Stimulated activated CD8-positive, alpha-beta memory T cell treated with anti-CD3 and anti-CD28 coated beads, Interleukin-2, amount 100 ng/mL, for 1 hour (primary cell): Measurements from ENCODE around the gene TOR4A.

ENCODE experiments used
- DNase-seq, 2 donors: peaks; one replicate each; pipeline ENCODE4 v3.0.0-alpha.2; 2020; ENCODE audit warnings: low read depth in 2 of 2

TOR4A gene

DNA sequence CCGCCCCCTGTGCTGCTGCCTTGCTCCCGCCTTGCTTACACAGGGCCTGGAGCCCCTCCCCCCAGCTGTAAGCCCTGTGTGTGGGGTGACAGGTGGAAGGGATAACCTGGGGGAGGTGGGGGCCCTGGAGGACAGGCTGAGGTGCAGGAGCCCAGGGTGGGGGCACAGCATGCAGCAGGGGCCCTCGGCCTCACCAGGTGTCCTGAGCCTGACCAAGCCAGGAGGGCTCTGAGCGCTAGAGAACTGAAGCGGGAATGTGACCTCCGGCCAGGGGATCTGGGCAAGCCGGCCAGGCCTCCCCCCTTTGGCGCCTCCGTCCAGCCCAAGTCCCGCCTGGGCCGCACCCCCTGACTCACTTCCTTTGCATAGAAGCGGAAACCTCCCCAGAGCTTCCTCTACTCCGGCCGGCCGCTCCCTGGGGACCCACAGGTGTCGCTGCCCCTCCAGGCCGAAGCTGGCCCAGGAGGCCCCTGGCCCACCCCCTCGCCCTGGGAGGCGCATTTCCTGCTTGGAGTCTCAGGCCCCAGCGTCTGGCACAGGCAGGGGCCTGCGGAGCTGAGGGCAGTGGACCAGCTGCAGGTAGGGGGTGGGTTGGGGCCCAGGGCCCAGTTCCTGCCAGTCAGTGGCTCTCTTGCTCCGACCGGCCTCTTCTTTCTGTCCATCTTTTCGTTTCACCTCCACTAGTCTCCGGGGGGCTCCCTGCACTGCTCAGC lies at the start of gene TOR4A:
Gene TOR4A (plus strand): TSS at position 398 of the 713 bp plus-strand sequence. CDS start 964 bp downstream, outside the sequence.
- no peak for DNase-seq

DNA sequence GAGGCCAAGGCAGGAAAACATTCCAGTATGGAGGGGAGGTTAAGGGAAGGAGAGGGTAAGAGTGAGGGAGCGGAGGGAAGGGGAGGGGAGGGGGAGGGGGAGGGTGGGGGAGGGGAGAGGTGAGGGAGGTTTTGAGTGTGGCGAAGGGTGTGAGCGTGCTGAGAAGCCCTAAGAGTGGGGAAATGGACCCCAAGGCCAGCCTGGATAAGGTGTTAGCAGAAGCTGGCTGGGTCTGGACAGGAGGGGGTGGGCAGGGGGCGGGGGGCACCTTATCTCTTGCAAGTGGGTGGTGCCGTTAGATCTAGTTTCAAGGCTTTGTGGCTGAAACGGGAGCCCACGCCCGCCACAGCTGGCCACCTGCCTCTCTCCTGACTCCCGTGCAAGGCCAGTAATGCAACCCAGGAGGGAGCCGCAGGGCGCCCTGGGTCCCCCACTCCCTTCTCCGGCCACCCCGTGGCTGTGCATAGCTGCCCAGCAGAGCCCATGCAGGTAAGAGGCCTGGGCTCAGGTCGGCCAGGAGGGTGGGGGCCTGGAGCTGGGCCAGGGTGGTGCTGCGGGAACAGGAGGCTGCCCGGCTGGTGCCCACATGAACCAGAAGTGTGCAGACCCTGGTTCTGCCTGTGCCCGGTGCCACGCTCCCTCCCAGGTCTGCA lies 49.5 kb upstream of the TOR4A start:
- no peak for DNase-seq

DNA sequence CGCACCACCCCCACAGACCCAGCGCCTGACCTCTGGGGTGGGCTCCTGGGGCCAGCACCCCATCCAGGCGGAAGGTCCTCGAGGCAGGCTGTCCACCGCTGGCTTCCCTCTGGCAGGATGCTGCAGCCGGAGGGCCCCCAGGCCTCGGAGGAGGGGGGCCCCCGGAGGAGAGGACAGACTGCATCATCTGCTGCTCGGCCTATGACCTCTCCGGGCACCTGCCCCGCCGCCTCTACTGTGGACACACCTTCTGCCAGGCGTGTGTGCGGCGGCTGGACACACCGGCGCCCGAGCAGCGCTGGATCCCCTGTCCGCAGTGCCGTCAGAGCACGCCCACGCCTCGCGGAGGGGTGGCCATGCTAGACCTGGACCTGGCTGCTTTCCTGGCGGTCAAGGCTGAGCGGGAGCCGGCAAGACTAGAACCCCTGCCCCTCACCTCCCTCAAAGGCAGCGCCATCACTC lies 49.0 kb upstream of the TOR4A start:
- no peak for DNase-seq

DNA sequence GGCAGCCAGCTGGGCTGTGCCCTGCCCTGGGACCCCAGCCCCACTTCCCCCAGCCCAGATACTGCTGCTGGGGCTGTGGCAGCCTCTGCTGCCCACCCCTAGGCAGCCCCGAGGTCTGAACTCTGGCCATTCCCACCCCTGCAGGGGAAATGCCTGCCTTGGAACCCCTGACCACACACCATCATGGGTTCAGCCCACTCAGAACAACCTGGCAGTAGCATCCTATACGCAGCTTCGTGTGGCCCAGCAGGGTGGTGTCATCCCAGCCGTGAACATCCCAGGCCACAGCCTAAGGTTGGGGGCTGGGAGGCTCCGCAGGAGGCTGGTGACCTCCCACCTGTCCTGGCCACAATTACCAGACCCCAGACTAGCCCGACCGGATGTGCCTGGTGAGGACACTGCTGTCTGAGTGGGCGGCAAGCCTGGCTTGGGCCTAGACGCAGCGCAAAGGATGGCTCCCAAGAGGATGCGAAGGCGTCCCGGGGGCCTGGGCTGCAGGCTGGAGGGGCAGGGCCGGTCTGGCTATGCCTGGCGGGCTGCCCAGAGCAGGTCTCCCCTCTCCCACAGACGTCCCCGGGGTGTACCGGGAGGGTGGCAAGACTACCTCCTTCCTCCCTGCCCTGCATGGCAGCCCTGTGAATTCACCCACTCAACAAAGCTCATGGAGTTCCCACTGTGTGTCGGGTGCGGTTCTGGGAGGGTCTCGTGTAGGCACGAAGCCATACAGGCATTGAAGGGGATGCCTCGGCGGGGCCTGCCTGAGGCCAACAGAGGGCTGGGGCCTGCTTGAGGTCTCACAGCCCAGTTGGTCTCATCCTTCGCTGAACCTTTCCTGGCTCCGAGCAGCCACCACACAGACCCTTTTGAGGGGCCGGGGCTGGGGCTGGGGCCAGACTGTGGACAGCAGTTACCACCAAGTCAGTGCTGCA lies 48.3 kb upstream of the TOR4A start:
- DNase-seq, result no peak

DNA sequence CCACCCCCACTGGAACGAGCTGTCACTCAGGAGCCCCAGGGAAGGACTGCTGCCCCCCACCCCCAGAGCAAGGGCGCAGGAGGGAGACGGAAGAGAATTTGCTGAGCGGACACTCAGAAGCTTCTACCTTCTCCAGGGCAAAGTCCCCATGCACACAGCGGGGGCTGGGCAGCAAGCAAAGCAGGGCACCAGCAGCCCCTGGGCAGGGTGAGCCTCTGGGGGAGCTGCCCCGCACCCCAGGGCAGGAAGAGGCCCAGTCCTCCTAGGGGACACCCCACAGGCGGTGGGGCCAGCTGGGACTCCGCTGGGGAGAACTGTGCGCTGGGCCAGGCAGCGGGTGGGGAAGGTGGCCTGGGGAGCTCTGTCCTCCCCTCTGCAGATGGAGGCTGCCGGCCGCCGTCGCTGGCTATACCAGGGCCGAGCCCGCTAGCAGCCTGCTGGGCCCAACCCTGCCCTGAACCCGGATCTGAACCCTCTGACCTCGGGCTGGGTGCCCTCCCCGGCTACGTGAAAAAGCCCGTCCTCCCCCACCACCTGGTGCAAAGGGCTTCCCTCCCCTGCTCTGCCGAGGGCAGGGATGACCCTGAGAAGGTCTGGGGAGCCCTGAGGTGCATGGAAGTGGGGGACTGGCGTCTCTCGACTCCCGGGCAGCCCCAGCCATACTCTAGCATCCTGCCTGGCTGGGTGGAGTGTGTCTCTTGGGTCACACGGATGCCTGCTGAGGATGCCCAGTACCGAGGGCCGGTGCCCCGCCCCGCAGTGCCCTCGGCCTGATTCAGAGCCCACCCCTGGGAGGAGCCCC lies 47.4 kb upstream of the TOR4A start:
- DNase-seq, result no peak

DNA sequence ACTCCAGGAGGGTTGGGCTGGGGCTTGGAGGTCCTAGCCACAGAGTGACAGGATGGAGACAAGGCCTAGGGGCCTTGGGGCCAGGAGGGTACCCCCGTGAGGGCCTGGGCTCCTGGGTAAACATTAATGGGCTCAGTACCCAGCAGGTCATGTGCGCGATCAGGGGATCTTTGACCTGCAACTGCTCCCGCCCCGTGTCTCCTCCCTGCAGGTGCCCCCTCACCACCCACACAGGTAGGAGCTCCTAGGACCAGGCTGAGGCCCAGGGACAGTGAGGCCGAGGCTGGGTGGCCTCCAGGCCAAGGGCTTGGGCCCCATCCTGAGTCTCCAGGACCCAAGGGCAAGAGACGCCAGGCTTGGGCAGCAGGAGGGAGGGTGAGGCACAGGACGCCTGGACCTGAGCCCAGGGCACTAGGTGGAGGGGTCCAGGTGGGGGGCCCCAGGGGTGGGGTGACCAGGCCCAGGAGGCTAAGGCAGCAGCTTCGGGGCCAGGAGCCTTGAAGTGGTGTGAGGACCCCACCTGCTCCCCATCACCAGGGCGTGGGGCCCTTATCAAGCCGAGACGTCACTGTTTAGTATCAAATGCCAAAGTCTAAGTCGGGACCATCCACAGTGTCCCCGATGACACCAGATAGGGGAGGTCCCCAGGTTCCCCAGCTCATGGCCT lies 46.7 kb upstream of the TOR4A start, which contains the start of gene SLC34A3:
Gene SLC34A3 (plus strand): TSS at position 197 of the 667 bp plus-strand sequence. CDS start 802 bp downstream, outside the sequence.
- no peak for DNase-seq

DNA sequence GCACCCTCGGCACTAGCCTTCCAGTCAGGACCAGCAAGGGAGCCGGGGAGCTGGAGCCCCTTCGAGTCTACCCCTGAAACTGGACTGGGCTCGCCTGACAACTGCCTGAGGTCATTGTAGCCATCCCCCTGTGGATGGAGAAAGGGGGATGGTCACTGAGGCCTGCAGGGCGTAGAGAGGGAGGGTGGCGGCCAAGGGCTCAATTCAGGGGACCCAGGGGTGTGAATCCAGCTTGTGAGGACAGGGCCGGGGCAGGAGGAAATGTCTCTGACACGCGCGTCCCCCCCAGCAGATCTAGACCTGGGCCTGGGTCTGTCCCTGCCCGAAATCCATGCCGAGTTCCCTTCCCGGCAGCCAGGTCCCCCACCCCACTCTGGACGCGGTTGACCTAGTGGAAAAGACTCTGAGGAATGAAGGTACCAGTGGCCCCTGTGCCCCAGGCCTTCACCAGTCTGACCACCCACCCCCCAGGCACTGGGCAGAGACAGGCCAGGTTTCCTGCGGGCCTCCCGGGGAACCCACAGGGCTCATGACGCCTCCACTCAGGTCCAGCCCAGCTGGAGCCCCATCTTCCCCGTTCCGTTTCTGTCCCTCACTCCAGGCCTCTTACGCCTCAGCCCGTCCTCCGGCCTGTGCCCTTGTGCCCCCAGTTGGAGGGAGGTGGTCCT lies 46.0 kb upstream of the TOR4A start:
- no peak for DNase-seq

DNA sequence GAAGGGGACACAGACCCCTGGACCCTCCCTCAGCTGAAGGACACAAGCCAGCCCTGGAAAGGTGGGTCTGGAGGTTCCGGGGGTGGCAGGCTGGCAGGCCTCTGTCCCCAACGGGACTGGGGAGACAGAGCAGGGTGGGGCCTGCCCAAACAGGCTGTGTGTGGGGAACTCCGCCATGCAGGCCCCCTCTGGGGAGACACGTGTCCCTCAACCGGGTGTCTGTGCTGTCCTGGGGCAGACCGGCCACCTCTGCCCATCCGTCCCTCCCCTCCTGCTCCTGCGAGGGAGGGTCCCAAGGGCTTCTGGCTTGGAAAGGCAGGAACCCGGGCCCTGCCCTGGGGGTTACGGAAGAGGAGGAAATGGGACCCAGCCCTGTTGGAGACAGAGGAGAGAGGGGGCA lies 45.4 kb upstream of the TOR4A start:
- no peak for DNase-seq

DNA sequence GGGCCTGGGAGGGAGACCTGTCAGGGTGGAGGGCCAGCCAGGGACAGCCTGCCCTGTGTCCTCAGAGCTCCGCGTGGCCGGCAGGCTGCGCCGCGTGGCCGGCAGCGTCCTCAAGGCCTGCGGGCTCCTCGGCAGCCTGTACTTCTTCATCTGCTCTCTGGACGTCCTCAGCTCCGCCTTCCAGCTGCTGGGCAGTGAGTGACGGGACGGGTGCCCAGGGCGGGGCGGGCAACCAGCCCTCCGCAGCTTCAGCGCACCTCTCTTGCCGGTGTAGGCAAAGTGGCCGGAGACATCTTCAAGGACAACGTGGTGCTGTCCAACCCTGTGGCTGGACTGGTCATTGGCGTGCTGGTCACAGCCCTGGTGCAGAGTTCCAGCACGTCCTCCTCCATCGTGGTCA lies 45.0 kb upstream of the TOR4A start:
- DNase-seq, result no peak

DNA sequence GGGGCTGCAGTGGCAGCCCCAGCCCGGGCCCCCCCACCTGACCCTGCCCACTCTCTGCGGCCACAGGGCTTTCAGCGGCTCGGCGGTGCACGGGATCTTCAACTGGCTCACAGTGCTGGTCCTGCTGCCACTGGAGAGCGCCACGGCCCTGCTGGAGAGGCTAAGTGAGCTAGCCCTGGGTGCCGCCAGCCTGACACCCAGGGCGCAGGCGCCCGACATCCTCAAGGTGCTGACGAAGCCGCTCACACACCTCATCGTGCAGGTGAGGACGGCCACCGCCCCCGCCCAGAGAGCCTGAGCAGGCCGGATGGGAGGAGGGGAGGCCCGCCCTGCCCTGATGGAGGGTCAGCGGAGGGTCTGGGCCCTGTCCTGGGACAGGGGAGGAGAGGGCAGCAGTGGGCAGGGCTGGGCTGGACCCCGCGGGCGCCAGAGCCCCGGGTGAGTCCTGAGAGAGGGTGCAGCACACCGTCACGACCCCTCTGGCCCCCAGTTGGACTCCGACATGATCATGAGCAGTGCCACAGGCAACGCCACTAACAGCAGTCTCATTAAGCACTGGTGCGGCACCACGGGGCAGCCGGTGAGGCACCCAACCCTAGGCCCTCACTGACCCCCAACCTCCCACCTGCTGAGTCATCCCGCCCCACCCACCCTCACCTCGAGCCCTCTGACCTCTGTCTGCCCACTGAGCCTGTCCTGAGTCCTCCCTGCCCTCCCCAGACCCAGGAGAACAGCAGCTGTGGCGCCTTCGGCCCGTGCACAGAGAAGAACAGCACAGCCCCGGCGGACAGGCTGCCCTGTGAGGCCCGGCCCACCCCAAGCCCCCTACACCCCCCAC lies 44.2 kb upstream of the TOR4A start:
- no peak for DNase-seq

DNA sequence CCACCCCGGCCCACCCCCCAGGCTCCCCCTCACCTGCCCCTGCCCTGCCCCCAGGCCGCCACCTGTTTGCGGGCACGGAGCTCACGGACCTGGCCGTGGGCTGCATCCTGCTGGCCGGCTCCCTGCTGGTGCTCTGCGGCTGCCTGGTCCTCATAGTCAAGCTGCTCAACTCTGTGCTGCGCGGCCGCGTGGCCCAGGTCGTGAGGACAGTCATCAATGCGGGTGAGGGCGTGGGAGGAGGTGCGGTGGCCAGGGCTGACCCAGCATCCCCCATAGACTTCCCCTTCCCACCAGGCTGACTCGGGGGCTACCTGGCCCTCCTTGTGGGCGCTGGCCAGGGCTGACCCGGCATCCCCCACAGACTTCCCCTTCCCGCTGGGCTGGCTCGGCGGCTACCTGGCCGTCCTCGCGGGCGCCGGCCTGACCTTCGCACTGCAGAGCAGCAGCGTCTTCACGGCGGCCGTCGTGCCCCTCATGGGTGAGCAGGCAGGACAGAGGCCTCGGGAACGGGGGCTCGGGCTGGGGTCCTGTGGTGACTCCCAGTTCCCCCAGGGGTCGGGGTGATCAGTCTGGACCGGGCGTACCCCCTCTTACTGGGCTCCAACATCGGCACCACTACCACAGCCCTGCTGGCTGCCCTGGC lies 43.4 kb upstream of the TOR4A start:
- no peak for DNase-seq

DNA sequence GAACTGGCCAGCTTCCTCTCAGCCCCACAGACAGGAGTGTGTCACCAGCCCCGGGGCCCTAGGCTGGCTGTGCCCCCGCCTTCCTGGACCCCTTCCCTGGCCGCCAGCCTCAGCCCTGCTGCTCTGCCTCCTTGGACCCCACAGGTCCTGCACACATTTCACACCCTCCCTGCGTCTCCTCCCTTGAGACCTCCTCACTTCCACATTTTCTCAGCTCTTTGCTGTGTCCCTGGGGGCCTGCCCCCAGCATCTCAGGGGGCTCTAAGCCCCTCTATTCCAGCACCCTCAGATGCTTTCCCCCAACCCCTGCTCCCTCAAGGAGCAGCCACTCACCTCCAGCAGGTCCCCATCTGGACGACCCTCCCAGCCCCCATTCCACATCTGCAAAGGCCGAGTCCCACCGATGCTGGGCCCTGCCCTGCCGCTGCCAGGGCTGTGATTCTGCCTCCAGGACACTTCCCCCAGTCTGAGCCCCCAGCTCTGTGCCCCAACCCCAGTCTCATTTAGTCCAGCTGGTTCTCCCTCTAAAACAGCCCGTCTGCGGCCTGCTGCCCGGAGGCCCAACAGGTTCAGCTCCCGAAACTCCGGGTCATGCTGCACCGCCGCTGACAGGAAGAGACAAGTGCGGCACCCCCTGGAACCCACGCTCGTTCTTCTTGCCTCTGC lies 42.6 kb upstream of the TOR4A start:
- no peak for DNase-seq

DNA sequence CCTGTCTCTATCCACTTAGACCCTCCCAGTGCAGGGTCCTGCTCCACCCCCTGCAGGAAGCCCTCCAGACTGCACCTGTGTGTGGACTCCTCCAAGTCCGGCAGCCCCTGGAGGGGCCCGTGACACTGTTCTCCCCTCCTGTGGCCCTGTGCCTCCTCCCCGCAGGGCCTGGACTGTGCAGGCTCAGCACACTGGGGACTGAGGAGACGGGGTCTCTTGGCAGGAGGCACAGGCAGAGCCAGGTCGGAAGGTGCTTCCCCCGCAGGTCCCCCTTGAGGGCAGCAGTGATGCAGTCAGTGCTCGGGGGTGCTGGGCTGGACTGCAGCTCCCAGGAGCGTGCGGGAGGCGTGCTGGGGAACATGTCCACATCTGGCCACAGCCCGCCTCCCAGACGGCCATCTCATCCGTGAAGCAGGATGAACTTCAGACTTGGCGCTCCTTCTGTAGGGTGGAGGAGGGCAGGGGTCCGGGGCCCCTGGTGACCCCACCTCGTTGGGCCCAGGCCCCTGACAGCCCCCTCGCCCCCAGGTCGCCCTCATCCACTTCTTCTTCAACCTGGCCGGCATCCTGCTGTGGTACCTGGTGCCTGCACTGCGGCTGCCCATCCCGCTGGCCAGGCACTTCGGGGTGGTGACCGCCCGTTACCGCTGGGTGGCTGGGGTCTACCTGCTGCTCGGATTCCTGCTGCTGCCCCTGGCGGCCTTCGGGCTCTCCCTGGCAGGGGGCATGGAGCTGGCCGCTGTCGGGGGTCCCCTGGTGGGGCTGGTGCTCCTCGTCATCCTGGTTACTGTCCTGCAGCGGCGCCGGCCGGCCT lies 41.9 kb upstream of the TOR4A start:
- no peak for DNase-seq

DNA sequence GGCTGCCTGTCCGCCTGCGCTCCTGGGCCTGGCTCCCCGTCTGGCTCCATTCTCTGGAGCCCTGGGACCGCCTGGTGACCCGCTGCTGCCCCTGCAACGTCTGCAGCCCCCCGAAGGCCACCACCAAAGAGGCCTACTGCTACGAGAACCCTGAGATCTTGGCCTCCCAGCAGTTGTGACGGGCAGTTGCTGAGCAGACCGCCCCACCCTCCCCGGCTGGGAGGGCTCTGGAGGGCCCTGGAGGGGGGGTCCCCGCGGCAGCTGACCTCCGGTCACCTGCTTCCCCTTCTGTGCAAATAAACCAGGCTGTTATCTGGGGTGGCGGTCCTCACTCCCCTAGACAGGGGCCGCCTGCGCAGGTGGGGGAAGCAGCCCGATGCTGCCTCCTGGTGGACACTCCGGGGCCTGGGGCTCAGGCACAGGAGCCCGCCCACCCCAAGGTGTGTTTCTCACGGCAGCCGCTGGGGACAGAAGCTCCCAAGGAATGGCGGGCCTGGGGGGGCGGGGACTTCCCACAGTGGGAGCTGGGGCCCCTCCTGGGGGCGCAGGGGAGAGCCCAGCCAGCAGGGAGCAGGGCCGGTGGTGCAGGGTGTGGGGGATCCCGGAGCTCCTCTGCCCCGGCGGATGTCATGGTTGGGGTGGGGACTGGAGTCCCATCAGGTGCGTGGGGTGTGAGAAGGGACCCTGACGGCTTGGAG lies 41.1 kb upstream of the TOR4A start:
- DNase-seq, result peak; percentile 76 to 88

DNA sequence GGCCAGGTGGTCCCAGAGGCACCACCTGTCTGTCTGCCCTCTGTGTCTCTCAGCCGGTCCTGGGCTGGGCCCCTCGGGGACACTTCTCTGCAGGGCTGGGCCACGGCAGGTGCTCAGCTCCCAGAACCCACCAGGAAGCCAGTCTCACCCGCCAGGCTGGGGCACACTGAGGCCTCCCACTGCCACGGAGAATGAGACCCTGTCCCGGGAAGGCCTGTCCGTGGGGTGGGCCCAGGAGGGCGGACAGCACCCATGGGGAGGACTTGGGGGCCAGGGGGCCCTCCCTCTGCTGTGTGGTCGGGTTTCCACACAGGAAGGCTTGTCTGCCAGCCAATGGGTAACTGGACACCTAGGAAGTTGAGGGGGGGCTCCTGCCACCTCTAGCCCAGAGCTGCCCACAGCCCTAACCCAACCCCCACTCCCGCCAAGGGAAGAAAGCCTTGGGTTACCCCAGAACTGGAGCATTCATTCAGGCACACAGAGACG lies 40.5 kb upstream of the TOR4A start:
- DNase-seq, result no peak
